Mesodermal cell (in vitro differentiated cells): ENCODE data around the gene UQCR11. TPM values are rescaled to one million over a fixed set of nuclear protein-coding genes. Genes with fewer than 3 reads are reported as not detected.

Experiments used
- H3K27ac ChIP-seq: 2 replicates; pipeline ENCODE4 v1.7.0; 2013; ENCODE audit warnings: mild to moderate bottlenecking, low read depth, low read length, moderate library complexity; ENCODE audit not compliant: severe bottlenecking
- H3K36me3 ChIP-seq: 2 replicates; pipeline ENCODE4 v1.7.1; 2013; ENCODE audit warnings: mild to moderate bottlenecking, low read length, moderate library complexity; ENCODE audit not compliant: control insufficient read depth, insufficient read depth
- H3K4me1 ChIP-seq: one replicate; pipeline ENCODE4 v1.7.1; 2013; ENCODE audit warnings: mild to moderate bottlenecking, low read length; ENCODE audit not compliant: insufficient read depth, control insufficient read depth, poor library complexity, severe bottlenecking
- H3K4me3 ChIP-seq: 2 replicates; pipeline ENCODE4 v1.7.0; 2013; ENCODE audit warnings: low read length, control low read depth, mild to moderate bottlenecking; ENCODE audit not compliant: insufficient read depth, poor library complexity, severe bottlenecking; ENCODE audit errors: extremely low read depth
- H3K9me3 ChIP-seq: 2 replicates; pipeline ENCODE4 v1.7.1; 2013; ENCODE audit warnings: mild to moderate bottlenecking, low read length, moderate library complexity; ENCODE audit not compliant: control insufficient read depth
- WGBS, 2 experiments: methylation state at CpG; one replicate each; pipeline ENCODE4 v1.1.5; 2013; ENCODE audit warnings: missing lambda C conversion rate in 2 of 2; ENCODE audit not compliant: insufficient coverage in 2 of 2; 5-methylcytosine and 5-hydroxymethylcytosine counted together
- polyA plus RNA-seq, 2 experiments: library from polyadenylated mRNA; stranded (reverse); fragments of 50-300 nt; gene quantifications; one replicate each; pipeline ENCODE4 v1.2.3, GENCODE V29; 2013

UQCR11 gene
- 229 TPM for polyA plus RNA-seq (2013, experiment 1 of 2)
- polyA plus RNA-seq (2013, experiment 2 of 2) = 200 TPM

DNA sequence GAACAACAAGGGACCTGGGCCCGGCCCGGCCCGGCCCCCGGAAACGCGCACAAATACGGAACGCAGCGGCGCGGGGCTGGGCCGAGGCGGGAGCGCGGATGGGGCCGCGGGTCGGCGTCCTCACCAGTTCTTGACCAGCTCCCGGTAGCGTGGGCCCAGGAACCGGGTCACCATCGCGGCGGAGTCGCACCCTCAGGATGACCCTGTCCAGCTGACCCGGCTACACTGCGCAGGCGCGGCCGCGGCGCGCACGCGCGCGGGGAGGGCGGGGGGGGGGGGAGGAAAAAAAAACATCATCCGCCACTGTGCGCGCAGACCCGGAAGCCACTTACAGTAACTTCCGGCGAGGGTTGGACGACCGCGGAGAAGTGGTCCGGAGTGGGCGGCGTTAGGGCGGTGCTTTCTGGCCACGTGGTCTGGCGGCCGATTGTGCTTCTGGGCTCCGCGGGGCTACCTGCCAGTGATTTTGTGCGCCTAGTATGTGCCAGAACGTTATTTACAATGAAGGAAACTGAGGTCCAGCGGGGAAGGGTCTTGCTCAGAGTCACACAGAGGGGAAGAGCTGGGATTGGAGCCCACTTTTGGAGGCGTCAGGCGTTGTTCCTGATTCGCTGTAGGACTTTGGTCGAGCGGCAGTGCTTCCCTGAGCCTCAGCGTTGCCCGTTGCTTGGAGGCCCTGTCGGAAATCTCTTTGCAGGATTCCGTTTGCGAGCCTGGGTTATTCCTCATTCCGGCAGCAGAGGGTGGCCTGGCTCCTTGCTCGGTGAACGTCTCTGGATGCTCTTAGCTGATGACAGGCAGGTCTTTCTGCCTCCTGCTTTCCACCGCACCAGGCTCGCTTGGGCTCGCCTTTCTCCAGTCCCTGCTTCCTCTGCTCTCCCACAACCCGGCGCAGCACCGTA lies at the start of gene UQCR11:
UQCR11 (minus strand) TSS at position 227 of the 902 bp plus-strand sequence; CDS start at position 174, 53 bp downstream.
- Histone ChIP-seq H3K9me3 (no peaks in the 10 kb centered on the region), H3K36me3 (peaks cover 40% of the 10 kb centered on the region), H3K4me1 (no peaks in the 10 kb centered on the region), H3K4me3 (peak within 1 kb of the TSS; percentile 94), H3K27ac (peak within 1 kb of the TSS; percentile 94)
- 0% methylated on average over 56 to 58 of the region's 79 CpGs for whole genome bisulfite sequencing, 2 experiments

DNA sequence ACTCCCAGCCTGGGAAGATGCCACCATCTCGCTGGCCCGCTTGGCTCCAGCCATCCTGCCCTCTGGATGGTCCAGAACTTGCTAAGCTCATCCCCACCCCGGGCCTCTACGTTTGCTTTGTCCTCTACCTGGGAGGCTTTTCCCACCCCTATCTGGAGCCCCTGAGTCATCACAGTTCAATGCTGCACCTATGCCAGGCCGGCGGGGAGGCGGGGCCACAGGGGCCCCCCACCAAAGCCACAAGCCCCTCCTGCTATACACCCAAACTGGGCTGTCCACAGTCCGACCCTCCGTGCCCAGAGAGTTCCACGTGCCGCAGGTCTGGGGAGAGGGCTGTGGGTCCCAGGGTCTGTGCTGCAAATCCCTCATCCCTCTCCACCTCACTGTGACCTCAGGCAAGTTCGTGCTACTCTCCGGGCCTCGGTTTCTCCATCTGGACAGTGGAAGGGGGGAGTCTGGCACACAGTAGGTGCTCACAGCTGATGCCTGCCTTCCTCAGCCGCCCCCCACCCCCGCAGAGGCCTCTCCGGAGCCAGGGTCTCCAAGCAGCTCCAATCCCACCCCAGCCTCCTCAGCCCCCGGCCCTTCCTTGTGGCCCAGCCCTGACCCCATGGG lies 49.0 kb upstream of the UQCR11 start:
- Histone ChIP-seq H3K4me1 (peaks cover 6% of the 10 kb centered on the region), H3K36me3 (peaks cover 10% of the 10 kb centered on the region), H3K9me3 (no peaks in the 10 kb centered on the region), H3K4me3 (no peak overlapping the region), H3K27ac (no peak overlapping the region)
- WGBS, 2 experiments = 88 to 89% methylated on average over 10 to 17 of the region's 18 CpGs

DNA sequence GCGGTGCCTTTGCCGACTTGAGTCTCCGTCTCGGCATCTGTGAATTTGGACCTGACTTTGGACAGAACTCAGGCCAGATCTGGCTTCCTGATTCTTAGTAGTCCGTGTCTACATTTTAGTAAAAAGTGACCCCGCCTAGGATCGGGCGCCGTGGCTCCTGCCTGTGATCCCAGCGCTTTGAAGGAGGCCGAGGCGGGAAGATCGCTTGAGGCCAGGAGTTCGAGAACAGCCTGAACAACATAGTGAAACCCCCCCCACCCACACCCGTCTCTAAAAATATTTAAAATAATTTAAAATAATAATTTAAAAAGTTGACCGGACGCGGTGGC lies 48.0 kb upstream of the UQCR11 start:
- peak overlapping the region; percentile 49 for H3K4me3 ChIP-seq
- peaks cover 6% of the 10 kb centered on the region for H3K4me1 ChIP-seq
- peak overlapping the region; percentile 100 for H3K27ac ChIP-seq
- no peaks in the 10 kb centered on the region for H3K9me3 ChIP-seq
- 22 to 34% methylated on average over 8 to 12 of the region's 18 CpGs for WGBS, 2 experiments
- peaks cover 21% of the 10 kb centered on the region for H3K36me3 ChIP-seq

DNA sequence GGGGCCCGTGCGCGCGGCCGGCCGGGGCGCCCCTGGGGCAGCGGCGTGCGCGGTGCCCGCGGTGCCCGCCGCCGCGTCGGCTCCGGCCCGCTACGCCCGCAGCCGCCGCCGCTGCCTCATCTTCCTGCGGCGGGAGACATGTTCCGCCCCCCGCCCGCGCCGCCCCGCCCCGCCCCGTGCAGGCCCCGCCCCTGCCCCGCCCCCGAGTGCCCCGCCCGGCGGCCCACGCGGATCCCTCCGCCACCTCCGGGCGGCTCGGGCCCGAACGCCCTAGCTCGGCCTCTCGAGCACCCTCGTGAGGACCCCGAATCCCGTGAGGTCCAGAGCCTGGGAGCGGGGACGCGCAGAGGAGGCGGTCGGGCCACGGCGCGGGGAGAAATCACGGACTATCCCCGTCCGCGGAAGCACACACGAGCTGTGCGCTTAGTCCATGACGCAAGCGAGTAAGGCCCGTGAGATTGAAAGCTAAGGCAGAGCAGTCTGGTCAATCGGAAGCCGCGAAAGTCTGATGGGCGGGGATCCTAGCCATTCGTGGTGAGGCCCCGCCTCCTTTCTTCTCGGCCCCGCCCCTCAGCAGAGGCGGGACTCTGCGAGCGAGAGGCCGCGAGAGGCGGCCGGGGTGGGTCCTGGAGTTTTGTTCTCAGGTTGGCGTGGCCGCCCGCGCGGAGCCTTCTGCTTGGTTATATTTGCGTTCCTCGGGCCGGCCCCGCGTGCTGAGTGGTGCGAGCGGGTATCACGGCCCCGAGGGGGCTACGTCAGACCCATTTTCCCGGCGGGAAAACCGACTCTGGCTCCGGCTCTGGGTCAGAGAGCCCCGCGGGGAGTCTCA lies 47.4 kb upstream of the UQCR11 start, which contains the start of gene TCF3:
TCF3 (minus strand) TSS at position 145 of the 829 bp plus-strand sequence. CDS start 2,367 bp downstream, outside the sequence.
- peaks cover 26% of the 10 kb centered on the region for H3K36me3 ChIP-seq
- H3K4me1 ChIP-seq = peaks cover 6% of the 10 kb centered on the region
- H3K9me3 ChIP-seq = no peaks in the 10 kb centered on the region
- peak within 1 kb of the TSS; percentile 100 for H3K27ac ChIP-seq
- H3K4me3 ChIP-seq = peak within 1 kb of the TSS; percentile 93
- 0 to 1% methylated on average over 55 to 88 of the region's 107 CpGs for WGBS, 2 experiments

DNA sequence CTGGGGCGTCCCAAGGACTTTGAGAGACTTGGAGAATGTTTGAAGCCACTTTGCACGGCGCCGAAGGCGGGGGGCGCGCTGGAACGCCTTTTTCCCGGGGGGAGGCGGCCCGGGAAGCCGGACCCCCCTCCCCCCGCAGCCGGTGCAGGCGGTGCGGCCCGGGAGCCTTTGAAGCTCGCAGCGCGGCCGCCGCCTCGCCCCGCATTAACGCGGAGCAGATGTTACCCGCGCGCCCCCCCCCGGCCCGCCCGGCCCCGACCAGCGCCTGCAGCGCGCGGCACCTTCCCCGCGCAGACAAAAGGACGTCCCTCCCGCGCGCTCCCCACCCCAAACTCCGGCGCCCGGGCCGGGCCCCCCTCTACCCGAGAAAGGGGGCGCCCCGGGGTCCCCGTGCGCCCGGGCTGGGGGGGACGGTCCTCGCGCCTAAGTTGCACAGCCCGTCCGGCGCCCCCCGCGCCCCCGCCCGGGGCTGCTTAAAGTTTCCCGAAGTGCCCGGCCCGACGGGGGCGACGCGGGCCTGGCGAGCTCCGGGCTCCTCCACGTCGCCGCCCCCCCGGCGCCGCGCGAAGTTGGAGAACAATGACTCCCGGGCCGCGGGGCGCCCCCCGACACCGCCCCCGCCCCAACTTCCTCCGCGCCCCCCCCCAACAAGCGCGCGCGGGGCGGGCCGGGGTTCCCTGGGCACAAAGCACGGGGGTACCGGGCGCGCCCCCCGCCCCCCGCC lies 46.5 kb upstream of the UQCR11 start:
- H3K4me3 ChIP-seq = peak overlapping the region; percentile 93
- H3K9me3 ChIP-seq = no peaks in the 10 kb centered on the region
- WGBS, 2 experiments = 0% methylated on average over 44 to 53 of the region's 101 CpGs
- peaks cover 35% of the 10 kb centered on the region for H3K36me3 ChIP-seq
- peaks cover 10% of the 10 kb centered on the region for H3K4me1 ChIP-seq
- peak overlapping the region; percentile 71 for H3K27ac ChIP-seq

DNA sequence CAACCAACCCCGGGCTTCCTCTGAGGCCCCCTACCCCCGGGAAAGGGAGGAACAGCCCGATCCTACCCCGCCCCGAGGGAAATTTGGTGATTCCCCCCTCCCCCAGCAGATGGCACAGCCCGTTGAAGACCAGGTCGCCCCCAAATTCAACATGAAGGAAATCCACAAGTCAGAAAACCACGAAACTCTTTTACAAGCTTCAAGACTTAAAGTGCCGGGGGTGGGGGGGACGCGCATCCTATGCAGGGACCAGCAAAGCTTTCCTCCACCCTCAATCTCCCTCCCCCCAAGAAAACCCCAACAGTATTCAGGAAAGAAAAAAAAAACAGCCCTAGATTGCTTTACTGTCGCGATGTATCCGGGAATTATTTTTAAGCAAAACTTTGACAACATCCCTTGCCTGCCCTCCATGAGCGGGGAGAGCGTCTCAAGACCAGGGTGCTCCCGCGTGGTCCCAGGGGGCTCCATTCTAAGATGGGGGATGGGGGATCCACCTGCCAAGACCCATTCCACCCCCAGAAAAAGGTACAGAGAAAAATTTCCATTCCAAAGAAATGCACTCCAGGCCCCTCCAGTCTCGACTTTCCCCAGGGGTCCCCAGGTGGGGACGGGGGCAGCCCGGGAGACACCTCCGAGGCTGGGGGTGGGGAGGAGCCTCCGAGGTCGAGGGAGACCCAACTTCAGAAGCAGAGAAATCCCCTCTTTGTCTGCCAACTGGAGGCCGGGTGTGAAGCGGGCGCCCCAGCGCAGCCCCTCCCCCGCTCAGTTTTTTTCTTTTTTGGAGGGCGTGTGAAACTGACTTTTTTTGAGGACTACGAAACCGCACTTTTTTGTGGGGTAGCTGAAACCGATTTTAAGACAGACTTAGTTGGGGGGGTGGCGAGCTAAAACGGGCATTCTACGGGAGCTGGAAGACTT lies 45.6 kb upstream of the UQCR11 start:
- WGBS, 2 experiments = 4 to 6% methylated on average over 18 to 20 of the region's 36 CpGs
- Histone ChIP-seq H3K27ac (peak overlapping the region; percentile 71), H3K4me1 (peaks cover 10% of the 10 kb centered on the region), H3K9me3 (no peaks in the 10 kb centered on the region), H3K4me3 (peak overlapping the region; percentile 93), H3K36me3 (peaks cover 44% of the 10 kb centered on the region)

DNA sequence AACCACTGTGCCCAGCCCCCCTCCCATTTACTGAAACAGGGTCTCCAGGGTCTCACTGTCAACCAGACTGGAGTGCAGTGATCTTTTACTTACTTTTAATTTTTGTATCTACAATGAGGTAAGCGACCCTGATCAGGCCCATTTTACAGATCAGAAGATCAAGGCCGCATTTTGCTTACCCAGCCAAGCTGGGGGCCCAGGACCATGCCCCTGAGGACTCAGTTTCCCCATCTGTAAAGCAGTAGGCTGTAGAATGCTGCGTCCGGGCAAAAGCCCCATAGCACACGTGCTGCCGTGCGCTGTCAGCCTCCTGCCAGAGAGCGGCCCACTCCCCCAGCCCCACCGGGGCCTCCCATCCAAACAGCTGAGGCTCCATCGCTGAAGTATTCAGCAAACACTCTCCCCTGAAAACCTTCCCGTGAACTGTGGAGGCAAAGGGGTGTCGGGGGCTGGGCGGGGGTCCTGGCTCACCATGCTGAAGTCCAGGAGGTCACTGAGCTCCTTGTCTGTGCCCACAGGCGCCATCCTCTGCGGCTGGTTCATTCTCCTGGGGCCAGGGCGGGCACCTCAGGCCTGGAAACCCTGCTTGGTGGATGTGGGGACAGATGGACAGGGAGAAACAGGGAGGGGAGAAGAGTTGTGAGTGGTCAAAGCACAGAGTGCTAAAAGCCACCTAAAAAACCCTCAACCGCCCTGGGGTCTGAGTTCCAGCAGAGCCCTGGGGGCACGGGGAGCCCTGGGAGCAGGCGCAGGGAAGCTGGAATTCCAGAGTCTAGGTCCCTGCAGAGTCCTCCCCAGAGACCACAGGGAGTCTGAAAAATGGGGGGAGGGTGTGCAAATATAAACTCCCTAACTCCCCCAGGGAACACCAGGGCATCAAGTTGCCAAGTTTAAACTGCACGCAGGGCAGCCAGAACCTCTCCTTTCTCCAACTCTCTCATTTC lies 44.7 kb upstream of the UQCR11 start:
- Histone ChIP-seq H3K9me3 (no peaks in the 10 kb centered on the region), H3K36me3 (peaks cover 53% of the 10 kb centered on the region), H3K4me3 (peak overlapping the region; percentile 93), H3K4me1 (peaks cover 10% of the 10 kb centered on the region), H3K27ac (no peak overlapping the region)
- WGBS, 2 experiments = 92 to 96% methylated on average over 15 to 16 of the region's 20 CpGs

DNA sequence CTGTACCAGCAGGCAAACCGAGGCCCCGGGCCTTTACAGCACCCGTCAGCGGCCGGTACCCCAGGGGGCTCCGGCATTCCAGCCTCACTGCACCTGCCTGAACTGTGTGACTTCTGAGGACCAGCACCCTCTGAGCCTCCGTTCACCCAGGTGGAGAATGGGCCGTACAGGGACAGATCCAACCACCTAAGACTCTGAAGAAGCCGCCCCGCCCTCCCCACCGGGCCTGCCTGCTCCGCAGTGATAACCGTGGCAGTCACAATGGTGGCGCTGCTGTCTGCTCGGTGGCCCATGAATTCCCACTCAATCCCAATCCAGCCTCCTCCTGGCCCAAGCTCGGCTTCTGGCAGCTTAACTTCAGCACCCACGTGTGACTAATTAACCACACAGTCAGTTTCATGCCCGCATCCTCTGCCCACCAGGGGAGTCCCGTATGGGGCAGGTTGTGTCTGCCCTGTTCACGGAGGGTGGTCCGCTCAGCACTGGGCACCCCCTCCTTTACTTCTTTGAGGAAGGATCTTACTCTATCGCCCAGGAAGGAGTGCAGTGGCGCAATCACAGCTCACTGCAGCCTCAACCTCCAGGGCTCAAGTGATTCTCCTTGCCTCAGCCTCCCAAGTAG lies 43.8 kb upstream of the UQCR11 start:
- Histone ChIP-seq H3K36me3 (peaks cover 62% of the 10 kb centered on the region), H3K27ac (no peak overlapping the region), H3K9me3 (no peaks in the 10 kb centered on the region), H3K4me1 (peaks cover 10% of the 10 kb centered on the region), H3K4me3 (no peak overlapping the region)
- 91 to 94% methylated on average over 22 to 23 of the region's 23 CpGs for WGBS, 2 experiments
